RWPE2 (cell line): ENCODE results near the gene MUC5B.
"Not testable (repeated sequence)": the region's sequence is repeated elsewhere in the genome, so short reads cannot be mapped to it uniquely, and the experiment has no call there.

Experiments
- ATAC-seq: fragments of 200-7000 bp; cut with Tn5 transposase; 3 replicates; pipeline ENCODE4 v1.9.1; 2021; ENCODE audit warnings: low read depth
- DNase-seq: peaks from one replicate; pipeline ENCODE4 v3.0.0-alpha.2; 2020; ENCODE audit warnings: low spot score
- H3K27ac ChIP-seq: fragments of 450-650 bp; 2 replicates; pipeline ENCODE4 v1.5.1; 2017; ENCODE audit warnings: mild to moderate bottlenecking; ENCODE audit not compliant: poor library complexity, severe bottlenecking
- H3K27me3 ChIP-seq: fragments of 250-450 bp; sonication (Bioruptor Pico); 2 replicates; pipeline ENCODE4 v1.5.1; 2021; ENCODE audit warnings: mild to moderate bottlenecking, moderate library complexity; ENCODE audit not compliant: insufficient read depth, poor library complexity, severe bottlenecking
- H3K36me3 ChIP-seq: fragments of 250-450 bp; sonication (Bioruptor Pico); 2 replicates; pipeline ENCODE4 v1.5.1; 2020; ENCODE audit warnings: low read depth, mild to moderate bottlenecking, moderate library complexity
- H3K4me1 ChIP-seq: fragments of 250-450 bp; sonication (Bioruptor Pico); 2 replicates; pipeline ENCODE4 v1.5.1; 2021; ENCODE audit warnings: mild to moderate bottlenecking, moderate library complexity; ENCODE audit not compliant: insufficient read depth, poor library complexity, severe bottlenecking
- H3K4me3 ChIP-seq: fragments of 250-450 bp; sonication (Bioruptor Pico); 2 replicates; pipeline ENCODE4 v1.5.1; 2021; ENCODE audit warnings: mild to moderate bottlenecking, moderate library complexity; ENCODE audit not compliant: severe bottlenecking
- H3K9me3 ChIP-seq: fragments of 250-450 bp; sonication (Bioruptor Pico); 2 replicates; pipeline ENCODE4 v1.5.1; 2021; ENCODE audit warnings: mild to moderate bottlenecking, moderate library complexity; ENCODE audit not compliant: severe bottlenecking
- CTCF ChIP-seq: fragments of 450-650 bp; IDR thresholded peaks from one replicate; pipeline ENCODE4 v1.5.1; 2017; ENCODE audit warnings: mild to moderate bottlenecking, moderate library complexity; ENCODE audit not compliant: poor library complexity, severe bottlenecking

Gene MUC5B

GRCh38 chr11:1241706-1242105 lies 18.8 kb downstream of the MUC5B start:
- Histone ChIP-seq H3K36me3 (no peaks in the 10 kb centered on the region), H3K27ac (no peak overlapping the region), H3K27me3 (no peaks in the 10 kb centered on the region), H3K4me3 (no peak overlapping the region), H3K4me1 (no peaks in the 10 kb centered on the region), H3K9me3 (no peaks in the 10 kb centered on the region)
- TF ChIP-seq CTCF, result no peak
- DNase-seq, result no peak
- ATAC-seq, result no peak

GRCh38 chr11:1242289-1242688 lies 19.4 kb downstream of the MUC5B start:
- no peak for DNase-seq
- H3K27me3 ChIP-seq, result no peaks in the 10 kb centered on the region
- no peak for ATAC-seq
- no peaks in the 10 kb centered on the region for H3K4me1 ChIP-seq
- no peaks in the 10 kb centered on the region for H3K36me3 ChIP-seq
- no peak for TF ChIP-seq CTCF
- H3K27ac ChIP-seq, result no peak overlapping the region
- no peak overlapping the region for H3K4me3 ChIP-seq
- H3K9me3 ChIP-seq, result no peaks in the 10 kb centered on the region

- not testable (repeated sequence) for H3K9me3 ChIP-seq, H3K4me1 ChIP-seq, H3K4me3 ChIP-seq, H3K27ac ChIP-seq, H3K27me3 ChIP-seq, ATAC-seq, H3K36me3 ChIP-seq, DNase-seq
Measured at GRCh38 chr11:1242751-1243150, 19.9 kb downstream of the MUC5B start.

GRCh38 chr11:1243521-1243920 lies 20.7 kb downstream of the MUC5B start:
- H3K36me3 ChIP-seq, ATAC-seq: not testable (repeated sequence)

GRCh38 chr11:1244557-1244956 lies 21.7 kb downstream of the MUC5B start:
- H3K27me3 ChIP-seq, DNase-seq, H3K4me3 ChIP-seq, H3K4me1 ChIP-seq, H3K36me3 ChIP-seq, H3K9me3 ChIP-seq, H3K27ac ChIP-seq, ATAC-seq: not testable (repeated sequence)

More at GRCh38 chr11:1243521-1243920, 20.7 kb downstream of the MUC5B start:
- H3K27me3 ChIP-seq, DNase-seq, H3K4me3 ChIP-seq, H3K27ac ChIP-seq, H3K9me3 ChIP-seq, H3K4me1 ChIP-seq: not testable (repeated sequence)

- not testable (repeated sequence) for DNase-seq, H3K27ac ChIP-seq, H3K4me3 ChIP-seq, H3K4me1 ChIP-seq, H3K27me3 ChIP-seq, ATAC-seq, H3K9me3 ChIP-seq, H3K36me3 ChIP-seq
Measured at GRCh38 chr11:1245717-1246116, 22.9 kb downstream of the MUC5B start.

- not testable (repeated sequence) for H3K36me3 ChIP-seq, DNase-seq, H3K9me3 ChIP-seq, ATAC-seq, H3K4me3 ChIP-seq, H3K27ac ChIP-seq, H3K27me3 ChIP-seq, H3K4me1 ChIP-seq
Measured at GRCh38 chr11:1246301-1246700, 23.4 kb downstream of the MUC5B start.

GRCh38 chr11:1247026-1247425 lies 24.2 kb downstream of the MUC5B start:
- not testable (repeated sequence) for DNase-seq, H3K27me3 ChIP-seq, H3K4me1 ChIP-seq, H3K9me3 ChIP-seq, H3K36me3 ChIP-seq, H3K4me3 ChIP-seq, ATAC-seq, H3K27ac ChIP-seq

GRCh38 chr11:1248951-1249350 lies 26.1 kb downstream of the MUC5B start:
- H3K9me3 ChIP-seq, ATAC-seq, H3K27me3 ChIP-seq, H3K4me3 ChIP-seq, H3K27ac ChIP-seq, DNase-seq, H3K36me3 ChIP-seq, H3K4me1 ChIP-seq: not testable (repeated sequence)

GRCh38 chr11:1250411-1250810 lies 27.5 kb downstream of the MUC5B start:
- H3K4me3 ChIP-seq, H3K4me1 ChIP-seq, H3K27ac ChIP-seq, H3K27me3 ChIP-seq, H3K9me3 ChIP-seq, H3K36me3 ChIP-seq, DNase-seq, ATAC-seq: not testable (repeated sequence)
